GM18505 (cell line): ENCODE results near the gene MTMR2.
"Not testable (repeated sequence)": the region's sequence is repeated elsewhere in the genome, so short reads cannot be mapped to it uniquely, and the experiment has no call there.

Experiments used
- ATAC-seq: cut with Tn5 transposase; IDR thresholded peaks from one replicate; pipeline ENCODE4 v1.9.1; 2021; ENCODE audit not compliant: unreplicated experiment
- POLR2A ChIP-seq: IDR thresholded peaks from 4 replicates; pipeline ENCODE4 v1.6.1; 2011; ENCODE audit warnings: borderline replicate concordance; ENCODE audit not compliant: insufficient read depth, insufficient read length; ENCODE audit errors: extremely low read depth

MTMR2 gene

GRCh38 chr11:95884802-95885201, 39.1 kb downstream of the MTMR2 start:
- TF ChIP-seq POLR2A, result no peak
- ATAC-seq, result no peak

DNA sequence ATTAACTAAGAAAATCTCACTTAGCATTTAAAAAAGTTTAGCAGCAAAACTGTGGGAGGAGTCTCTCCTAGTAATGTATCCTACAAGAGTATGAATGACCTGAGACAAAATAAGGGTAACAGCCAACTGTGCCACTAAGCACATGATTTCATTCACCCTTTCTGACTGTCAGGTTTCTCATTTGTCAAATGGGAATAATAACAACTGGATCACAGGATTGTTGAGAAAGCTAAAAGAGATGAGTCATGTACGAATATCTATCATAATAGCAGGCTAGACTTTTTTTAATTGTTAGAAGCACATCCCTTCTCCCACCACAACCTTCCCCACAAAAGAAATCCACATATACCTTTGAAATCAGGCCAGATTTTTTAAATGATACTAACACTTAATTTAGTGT, 39.5 kb downstream of the MTMR2 start:
- no peak for TF ChIP-seq POLR2A

DNA sequence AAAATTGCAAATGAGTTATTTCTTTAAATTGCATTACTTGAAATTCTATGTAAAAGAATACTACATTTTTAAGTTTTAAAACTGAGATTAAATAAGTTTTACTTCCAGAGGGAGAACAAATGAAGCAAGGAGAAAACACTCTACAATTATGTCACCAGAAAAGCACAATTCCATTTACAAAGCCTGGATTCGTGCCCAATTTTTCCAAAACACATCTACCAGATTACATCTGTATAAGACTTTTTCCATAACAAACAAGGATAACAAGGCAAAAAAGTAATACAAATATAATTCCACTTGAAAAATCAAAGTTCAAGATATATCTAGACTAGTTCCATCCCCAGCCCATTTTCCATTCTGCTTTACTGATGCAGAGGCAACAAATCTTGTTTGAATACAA, 40.5 kb downstream of the MTMR2 start:
- no peak for ATAC-seq
- TF ChIP-seq POLR2A, result no peak

More for the DNA sequence above, 39.5 kb downstream of the MTMR2 start:
- no peak for ATAC-seq

- TF ChIP-seq POLR2A, result no peak
- ATAC-seq, result no peak
Measured at GRCh38 chr11:95877291-95877690, 46.6 kb downstream of the MTMR2 start.

DNA sequence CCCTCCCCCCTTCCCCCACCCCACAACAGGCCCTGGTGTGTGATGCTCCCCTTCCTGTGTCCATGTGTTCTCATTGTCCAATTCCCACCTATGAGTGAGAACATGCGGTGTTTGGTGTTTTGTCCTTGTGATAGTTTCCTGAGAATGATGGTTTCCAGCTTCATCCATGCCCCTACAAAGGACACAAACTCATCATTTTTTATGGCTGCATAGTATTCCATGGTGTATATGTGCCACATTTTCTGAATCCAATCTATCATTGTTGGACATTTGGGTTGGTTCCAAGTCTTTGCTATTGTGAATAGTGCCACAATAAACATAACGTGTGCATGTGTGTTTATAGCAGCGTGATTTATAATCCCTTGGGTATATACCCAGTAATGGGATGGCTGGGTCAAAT, 53.0 kb downstream of the MTMR2 start:
- not testable (repeated sequence) for ATAC-seq

DNA sequence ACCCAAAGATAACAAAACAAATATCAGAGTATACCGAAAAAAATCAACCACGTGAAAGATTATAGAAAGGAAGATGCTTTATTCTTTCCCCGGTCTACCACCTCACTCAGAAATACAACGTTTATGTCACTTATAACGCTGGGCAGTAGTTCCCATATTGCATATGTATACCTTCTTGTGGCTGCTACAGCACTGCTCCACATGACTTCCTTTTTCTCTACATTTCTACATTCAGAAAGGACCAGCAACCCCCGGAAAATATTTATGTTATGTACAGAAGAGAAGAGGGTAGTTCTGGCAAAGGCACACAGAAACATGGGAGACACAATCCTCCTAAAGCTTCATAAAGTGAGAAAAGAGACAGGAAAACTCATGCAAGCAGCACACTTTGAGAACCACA, 56.8 kb downstream of the MTMR2 start:
- TF ChIP-seq POLR2A, result no peak
- ATAC-seq, result no peak

GRCh38 chr11:95863486-95864140, 60.3 kb downstream of the MTMR2 start:
- TF ChIP-seq POLR2A, result no peak

DNA sequence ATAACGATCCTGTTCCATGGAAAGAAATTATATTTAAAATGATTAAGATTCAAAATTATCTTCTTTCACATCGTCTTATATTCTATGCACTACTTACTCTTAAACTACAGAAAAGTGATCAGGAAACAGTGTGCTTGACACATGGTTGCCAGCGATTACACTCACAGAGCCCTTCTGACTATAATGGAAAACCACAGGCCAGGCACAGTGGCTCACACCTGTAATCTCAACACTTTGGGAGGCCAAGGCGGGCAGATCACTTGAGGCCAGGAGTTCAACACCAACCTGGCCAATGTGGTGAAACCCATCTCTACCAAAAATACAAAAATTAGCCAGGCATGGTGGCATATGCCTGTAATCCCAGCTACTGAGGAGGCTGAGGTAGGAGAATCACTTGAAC, 63.9 kb downstream of the MTMR2 start:
- ATAC-seq, result not testable (repeated sequence)

More at GRCh38 chr11:95863486-95864140, 60.3 kb downstream of the MTMR2 start:
- ATAC-seq, result no peak

DNA sequence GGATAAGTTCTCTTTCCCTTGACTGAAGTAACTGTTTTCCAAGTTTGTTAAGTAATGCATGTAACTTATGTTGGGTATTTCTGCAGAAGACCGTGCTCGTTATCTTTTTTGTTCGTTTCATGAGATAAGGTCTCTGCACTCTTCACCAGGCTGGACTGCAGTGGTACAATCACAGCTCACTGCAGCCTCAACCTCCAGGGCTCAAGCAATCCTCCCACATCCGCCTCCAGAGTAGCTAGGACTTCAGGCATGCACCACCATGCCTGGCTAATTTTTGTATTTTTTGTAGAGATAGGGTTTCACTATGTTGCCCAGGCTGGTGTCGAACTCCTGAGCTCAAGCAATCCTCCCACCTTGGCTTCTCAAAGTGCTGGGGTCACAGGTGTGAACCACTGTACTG, 69.5 kb downstream of the MTMR2 start:
- ATAC-seq, result not testable (repeated sequence)

DNA sequence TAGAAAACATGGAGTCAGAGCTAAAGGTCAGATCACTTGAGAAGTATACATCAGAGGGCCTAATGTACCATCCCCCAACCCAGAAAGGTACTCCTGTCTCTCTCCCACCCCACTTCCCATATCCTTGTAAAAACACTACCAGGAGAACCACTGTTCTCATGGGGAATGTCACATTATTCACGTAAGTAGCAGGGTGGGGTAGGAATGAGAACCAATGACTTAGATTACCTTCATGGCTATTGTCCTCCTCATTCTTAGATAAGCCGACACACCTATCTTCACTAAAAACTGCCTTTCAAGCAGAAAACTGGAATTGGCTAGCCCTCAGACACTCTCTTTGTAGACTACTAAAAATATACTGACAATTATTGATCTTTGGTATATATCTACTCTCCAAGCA, 70.0 kb downstream of the MTMR2 start:
- no peak for TF ChIP-seq POLR2A
- ATAC-seq, result no peak

DNA sequence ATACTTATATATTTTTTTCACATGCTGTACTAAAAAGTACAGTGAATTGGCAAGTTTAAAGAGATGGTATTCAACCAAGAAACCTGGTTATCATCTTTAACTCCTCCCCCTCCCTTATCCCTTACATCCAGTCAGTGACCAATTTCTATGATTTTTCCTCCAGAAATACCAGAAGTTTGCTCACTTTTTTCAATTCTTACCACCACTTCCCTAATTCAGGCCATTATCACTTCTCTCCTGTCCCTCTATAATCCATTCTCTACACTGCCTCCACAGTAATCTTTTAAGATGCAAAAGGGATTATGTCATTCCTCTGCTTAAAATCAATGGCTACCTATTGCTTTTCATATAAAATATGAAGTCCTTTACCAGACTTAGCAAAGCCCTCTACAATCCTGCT, 70.8 kb downstream of the MTMR2 start:
- no peak for ATAC-seq
- TF ChIP-seq POLR2A, result no peak

DNA sequence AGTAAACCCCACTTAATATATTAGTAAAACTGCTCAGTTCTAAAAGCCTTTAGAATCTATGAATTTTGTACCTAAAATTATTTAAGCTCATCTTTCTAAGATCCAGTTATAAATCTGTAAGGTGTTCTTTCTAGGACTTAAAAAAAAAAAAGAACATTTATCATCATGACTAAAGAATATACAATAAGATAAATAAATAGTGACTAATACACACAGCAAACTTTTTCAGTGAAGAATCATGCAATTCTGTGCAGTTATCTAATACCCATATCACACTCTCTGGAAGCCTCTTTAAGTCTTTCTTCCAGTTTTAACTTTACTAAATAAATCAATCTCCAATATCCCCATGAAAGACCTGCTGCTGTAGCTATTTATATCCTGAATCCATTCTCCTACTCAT, 73.8 kb downstream of the MTMR2 start:
- TF ChIP-seq POLR2A, result no peak
- no peak for ATAC-seq

DNA sequence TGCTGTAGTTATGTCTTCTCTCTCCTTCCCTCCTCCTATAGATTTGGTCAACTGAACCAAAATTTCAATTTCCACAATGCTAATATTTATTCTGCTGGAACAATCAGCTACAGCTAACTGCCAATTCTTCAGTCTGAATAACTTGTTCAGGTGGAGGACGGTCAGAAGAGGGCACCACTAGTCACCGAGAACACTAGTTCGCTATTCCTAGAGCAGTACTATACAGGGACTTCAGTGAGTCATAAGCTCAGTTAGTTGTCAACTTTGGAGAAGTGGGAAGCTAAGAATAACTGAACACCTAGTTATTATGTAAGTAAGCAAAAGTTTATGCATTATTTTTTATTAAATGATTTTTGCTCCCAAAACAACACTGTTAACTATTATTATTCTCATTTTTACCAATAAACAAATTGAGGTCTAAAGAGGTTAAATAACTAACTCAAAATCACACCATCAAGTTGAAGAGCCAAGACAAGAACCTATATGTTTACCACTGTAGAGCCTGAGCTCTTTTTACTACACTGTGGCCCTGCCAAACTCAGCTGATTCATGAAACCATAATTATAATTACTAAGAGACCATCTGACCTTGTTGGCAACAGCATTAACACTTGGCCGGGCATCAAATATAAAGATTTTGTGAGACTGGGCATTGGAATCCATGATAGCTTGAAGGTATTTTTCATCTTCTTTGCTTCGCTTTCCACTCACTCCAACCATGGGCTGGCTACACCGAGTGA, 74.7 kb downstream of the MTMR2 start:
- ATAC-seq, result no peak
- TF ChIP-seq POLR2A, result no peak

GRCh38 chr11:95845167-95845566, 78.7 kb downstream of the MTMR2 start:
- no peak for TF ChIP-seq POLR2A
- ATAC-seq, result no peak

DNA sequence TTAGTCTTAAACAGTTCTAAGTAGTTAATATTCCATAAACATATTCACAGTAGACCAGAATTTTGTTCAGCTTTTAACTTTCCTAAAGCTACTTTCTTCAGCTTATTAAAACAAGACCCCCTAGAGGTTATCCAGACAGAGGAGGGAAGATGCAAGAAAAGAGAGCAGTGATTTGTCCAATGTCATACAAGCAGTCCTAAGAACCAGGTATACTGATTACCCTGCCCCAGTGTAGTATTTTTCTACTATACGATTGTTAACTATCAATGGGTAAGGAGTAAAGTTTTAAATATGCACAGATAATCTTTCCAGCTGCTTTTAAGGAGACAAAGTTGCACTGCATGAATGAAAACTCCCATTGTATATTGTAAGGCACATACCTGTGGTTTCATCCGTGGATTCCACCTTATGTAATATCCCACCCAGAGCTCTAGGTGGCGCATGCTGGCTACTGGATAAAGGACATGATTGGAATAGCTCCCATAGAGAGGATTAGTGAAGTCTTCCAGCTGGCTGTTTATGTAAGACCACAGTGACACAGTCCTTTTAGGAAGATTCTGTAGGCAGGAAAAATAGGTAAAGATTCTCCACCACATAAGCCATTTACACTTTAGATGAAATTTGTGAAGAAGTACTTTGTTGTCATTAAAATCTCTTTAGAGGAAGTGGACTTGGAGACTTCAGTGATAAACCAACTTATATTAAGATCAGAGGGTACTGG, 88.0 kb downstream of the MTMR2 start:
- ATAC-seq, result peak; percentile 84

DNA sequence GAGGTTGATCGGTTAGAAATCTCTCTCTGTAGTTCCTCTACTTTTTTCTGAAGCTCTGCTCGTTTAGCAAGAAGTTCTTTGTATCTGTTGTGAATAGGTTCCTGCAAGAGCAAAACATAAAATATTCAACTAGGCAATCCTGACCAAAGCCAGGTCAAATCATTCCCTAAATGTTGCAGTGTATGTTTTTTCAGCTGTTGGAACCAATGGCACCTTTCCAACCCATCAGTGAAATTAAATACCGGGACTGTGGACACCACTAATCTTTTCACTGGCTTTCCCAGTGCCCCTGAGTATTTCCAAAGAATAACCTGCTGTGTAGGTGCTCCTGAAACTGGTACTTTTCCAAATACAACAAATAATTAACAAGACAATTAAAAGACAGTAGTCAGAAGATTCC, 88.6 kb downstream of the MTMR2 start:
- ATAC-seq, result no peak
- TF ChIP-seq POLR2A, result no peak

More for the DNA sequence above, 88.0 kb downstream of the MTMR2 start:
- no peak for TF ChIP-seq POLR2A
